ENCODE data around the gene RAPGEF6. TPM values are rescaled to one million over a fixed set of nuclear protein-coding genes. Genes with fewer than 3 reads are reported as not detected.
A peak's percentile ranks its signal among the peaks of the same experiment; 100 is the strongest.

Gene RAPGEF6
- total and polyA plus RNA-seq, 11 donors = 2.3 to 13.9 (median 8.6) TPM

GRCh38 chr5:131521252-131521651 lies 113.8 kb downstream of the RAPGEF6 start:
- DNase-seq = no peak
- Histone ChIP-seq H3K9me3 (no peaks in the 10 kb centered on the region), H3K27ac (no peak overlapping the region), H3K4me1 (peaks cover 0 to 26% (median 14%) of the 10 kb centered on the region in 12 donors), H3K27me3 (no peaks in the 10 kb centered on the region), H3K36me3 (peaks cover 0 to 24% (median 14%) of the 10 kb centered on the region in 9 donors), H3K4me3 (no peak overlapping the region)
- no peak for ATAC-seq
- intact Hi-C loops (cut with DNase I) = no loop called here
- no peak for TF ChIP-seq POLR2A (IDR thresholded peaks at IDR 0.05)
- no peak for TF ChIP-seq CTCF (IDR thresholded peaks at IDR 0.05)
- WGBS, 4 donors = 96 to 98% (median 97%) methylated on average over 4 of the region's 4 CpGs

DNA sequence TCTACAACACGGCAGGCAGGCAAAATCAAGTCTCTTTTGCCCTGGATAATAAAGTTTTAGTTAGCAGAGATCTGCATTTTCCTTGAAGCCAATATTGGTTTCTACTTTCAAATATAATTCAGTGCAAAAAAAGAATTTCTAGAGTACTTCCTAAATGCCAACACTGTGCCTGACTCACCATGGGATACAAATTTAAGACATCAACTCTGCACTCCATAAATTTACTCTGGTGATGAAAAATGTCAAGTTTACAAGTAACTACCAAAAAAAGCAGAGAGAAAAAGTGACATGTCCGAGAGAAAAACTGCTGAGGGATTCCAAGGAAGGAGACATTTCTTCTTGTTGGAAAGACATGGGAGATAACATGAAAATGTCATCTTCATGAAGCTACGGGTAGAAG lies 119.7 kb downstream of the RAPGEF6 start:
- Histone ChIP-seq H3K4me3 (no peak overlapping the region), H3K4me1 (peaks cover 0 to 32% (median 4%) of the 10 kb centered on the region in 12 donors), H3K27ac (peak overlapping the region in 7 of 12 donors; percentile 6 to 78 (median 40)), H3K27me3 (no peaks in the 10 kb centered on the region), H3K9me3 (no peaks in the 10 kb centered on the region), H3K36me3 (peaks cover 0 to 18% (median 11%) of the 10 kb centered on the region in 9 donors)
- TF ChIP-seq CTCF (IDR thresholded peaks at IDR 0.05) = no peak
- TF ChIP-seq POLR2A (IDR thresholded peaks at IDR 0.05) = no peak
- no peak for ATAC-seq
- no peak for DNase-seq
- intact Hi-C loops (cut with DNase I) = no loop called here
- 79 to 85% (median 83%) methylated on average over 3 of the region's 3 CpGs for WGBS, 4 donors

- Histone ChIP-seq H3K4me1 (peaks cover 0 to 37% (median 4%) of the 10 kb centered on the region in 12 donors), H3K36me3 (peaks cover 0 to 21% (median 6%) of the 10 kb centered on the region in 9 donors), H3K27ac (peak overlapping the region in 8 of 12 donors; percentile 10 to 78 (median 36)), H3K4me3 (peak overlapping the region in 7 of 12 donors; percentile 5 to 33 (median 8)), H3K27me3 (no peaks in the 10 kb centered on the region), H3K9me3 (no peaks in the 10 kb centered on the region)
- DNase-seq (no peak), ATAC-seq (peak in 2 of 4 donors; percentile 34 to 67)
- intact Hi-C loops (cut with DNase I) = no loop called here
- TF ChIP-seq POLR2A (IDR thresholded peaks at IDR 0.05) (no peak), CTCF (IDR thresholded peaks at IDR 0.05) (peak in 4 of 12 donors; percentile 6 to 15 (median 11))
- WGBS, 4 donors = 51 to 55% (median 53%) methylated on average over 6 of the region's 6 CpGs
Measured at GRCh38 chr5:131514316-131515283, 120.4 kb downstream of the RAPGEF6 start.

DNA sequence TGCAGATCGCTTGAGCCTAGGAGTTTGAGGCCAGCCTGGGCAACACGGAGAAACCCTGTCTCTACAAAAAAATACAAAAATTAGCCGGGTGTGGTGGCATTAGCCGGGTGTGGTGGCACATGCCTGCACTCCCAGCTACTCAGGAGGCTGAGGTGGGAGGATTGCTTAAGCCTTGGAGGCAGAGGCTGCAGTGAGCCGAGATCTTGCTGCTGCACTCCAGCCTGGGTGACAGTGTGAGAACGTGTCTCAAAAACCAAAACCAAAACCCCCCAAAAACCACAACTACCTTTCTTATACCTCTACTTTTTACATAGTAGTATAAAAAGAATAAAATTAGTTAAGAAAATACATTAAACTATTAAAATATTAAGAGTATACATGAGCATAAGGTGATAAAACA lies 121.2 kb downstream of the RAPGEF6 start:
- TF ChIP-seq CTCF (IDR thresholded peaks at IDR 0.05) = no peak
- no peak for TF ChIP-seq POLR2A (IDR thresholded peaks at IDR 0.05)
- Histone ChIP-seq H3K27ac (no peak overlapping the region), H3K9me3 (no peaks in the 10 kb centered on the region), H3K36me3 (peaks cover 0 to 15% (median 4%) of the 10 kb centered on the region in 9 donors), H3K4me1 (peaks cover 0 to 38% (median 4%) of the 10 kb centered on the region in 12 donors), H3K4me3 (peak overlapping the region in 1 of 12 donors; percentile 33), H3K27me3 (no peaks in the 10 kb centered on the region)
- ATAC-seq = no peak
- DNase-seq = no peak
- WGBS, 4 donors = 88 to 92% (median 91%) methylated on average over 6 of the region's 6 CpGs
- intact Hi-C loops (cut with DNase I) = no loop called here

Data from heart left ventricle (tissue), 16 donors.